Measurements from ENCODE around the gene GPR33. TPM values are rescaled to one million over a fixed set of nuclear protein-coding genes. Genes with fewer than 3 reads are reported as not detected.
"Not testable (repeated sequence)": the region's sequence is repeated elsewhere in the genome, so short reads cannot be mapped to it uniquely, and the experiment has no call there.

The GPR33 gene
- total RNA-seq, 1 donor from 2014 or later: not detected

- not testable (repeated sequence) for DNase-seq (ENCODE audit: extremely low read depth, low read depth, low spot score)
Measured at GRCh38 chr14:31462450-31462849, 25.4 kb downstream of the GPR33 start.

GRCh38 chr14:31461545-31461944 lies 26.3 kb downstream of the GPR33 start:
- DNase-seq (ENCODE audit: extremely low read depth, low read depth, low spot score): no peak

GRCh38 chr14:31457665-31458659 lies 29.9 kb downstream of the GPR33 start:
- no peak for DNase-seq (ENCODE audit: extremely low read depth, low read depth, low spot score)

GRCh38 chr14:31456841-31457664 lies 30.8 kb downstream of the GPR33 start, which contains the start of gene DTD2:
DTD2 (minus strand) TSS chr14:31457506; CDS start chr14:31457393, 113 bp downstream.
- peak; percentile 62 for DNase-seq (ENCODE audit: extremely low read depth, low read depth, low spot score)

- peak; percentile 18 for DNase-seq (ENCODE audit: extremely low read depth, low read depth, low spot score)
Measured at GRCh38 chr14:31449971-31450610, 37.7 kb downstream of the GPR33 start.

- DNase-seq (ENCODE audit: extremely low read depth, low read depth, low spot score): no peak
Measured at GRCh38 chr14:31449136-31449535, 38.7 kb downstream of the GPR33 start.

GRCh38 chr14:31445703-31446102 lies 42.1 kb downstream of the GPR33 start:
- no peak for DNase-seq (ENCODE audit: extremely low read depth, low read depth, low spot score)

GRCh38 chr14:31442284-31442683 lies 45.6 kb downstream of the GPR33 start:
- no peak for DNase-seq (ENCODE audit: extremely low read depth, low read depth, low spot score)

GRCh38 chr14:31441273-31442111 lies 46.3 kb downstream of the GPR33 start:
- no peak for DNase-seq (ENCODE audit: extremely low read depth, low read depth, low spot score)

- no peak for DNase-seq (ENCODE audit: extremely low read depth, low read depth, low spot score)
Measured at GRCh38 chr14:31440280-31440679, 47.6 kb downstream of the GPR33 start.

GRCh38 chr14:31439561-31439960 lies 48.3 kb downstream of the GPR33 start:
- DNase-seq (ENCODE audit: extremely low read depth, low read depth, low spot score): no peak

- not testable (repeated sequence) for DNase-seq (ENCODE audit: extremely low read depth, low read depth, low spot score)
Measured at GRCh38 chr14:31437045-31437691, 50.7 kb downstream of the GPR33 start.

- DNase-seq (ENCODE audit: extremely low read depth, low read depth, low spot score): no peak
Measured at GRCh38 chr14:31435276-31435675, 52.6 kb downstream of the GPR33 start.

Other genes with a start within 250 kb of the GPR33 start
- gene HEATR5A, start 67.5 kb downstream of the GPR33 start, total RNA-seq: 18.0 and 20.8 TPM in 2 replicates
- gene DTD2, start 30.5 kb downstream of the GPR33 start, total RNA-seq: 13.4 and 18.0 TPM in 2 replicates
- gene NUBPL, start 73.4 kb upstream of the GPR33 start, total RNA-seq: 7.6 and 13.1 TPM in 2 replicates

All from glomerular endothelial cell (primary cell).